ENCODE data around the gene SFTA2.
A peak's percentile ranks its signal among the peaks of the same experiment; 100 is the strongest.

The SFTA2 gene

GRCh38 chr6:30885999-30886896 is 45.7 kb downstream of the SFTA2 start:
- H3K36me3 ChIP-seq (ENCODE audit: control insufficient read depth, insufficient read depth, low read length), result peaks cover 27% of the 10 kb centered on the region
- H3K9me3 ChIP-seq (ENCODE audit: control insufficient read depth, insufficient read depth, low read length), result no peaks in the 10 kb centered on the region
- H3K4me3 ChIP-seq (ENCODE audit: low read depth, low read length), result peak overlapping the region; percentile 88
- no peaks in the 10 kb centered on the region for H3K27me3 ChIP-seq (ENCODE audit: control insufficient read depth, insufficient read depth, low read length)
- H3K4me1 ChIP-seq (ENCODE audit: control insufficient read depth, insufficient read depth, low read length), result peaks cover 32% of the 10 kb centered on the region
- peak overlapping the region; percentile 82 for H3K9ac ChIP-seq (ENCODE audit: low read depth, low read length)

- no peaks in the 10 kb centered on the region for H3K27me3 ChIP-seq (ENCODE audit: control insufficient read depth, insufficient read depth, low read length)
- H3K9ac ChIP-seq (ENCODE audit: low read depth, low read length), result peak overlapping the region; percentile 82
- H3K9me3 ChIP-seq (ENCODE audit: control insufficient read depth, insufficient read depth, low read length), result no peaks in the 10 kb centered on the region
- peaks cover 34% of the 10 kb centered on the region for H3K4me1 ChIP-seq (ENCODE audit: control insufficient read depth, insufficient read depth, low read length)
- H3K4me3 ChIP-seq (ENCODE audit: low read depth, low read length), result peak overlapping the region; percentile 88
- peaks cover 20% of the 10 kb centered on the region for H3K36me3 ChIP-seq (ENCODE audit: control insufficient read depth, insufficient read depth, low read length)
These were observed 46.4 kb downstream of the SFTA2 start for GRCh38 chr6:30885481-30885998.

- peak overlapping the region; percentile 88 for H3K4me3 ChIP-seq (ENCODE audit: low read depth, low read length)
- H3K9me3 ChIP-seq (ENCODE audit: control insufficient read depth, insufficient read depth, low read length), result no peaks in the 10 kb centered on the region
- H3K27me3 ChIP-seq (ENCODE audit: control insufficient read depth, insufficient read depth, low read length), result no peaks in the 10 kb centered on the region
- H3K9ac ChIP-seq (ENCODE audit: low read depth, low read length), result peak overlapping the region; percentile 24
- peaks cover 13% of the 10 kb centered on the region for H3K36me3 ChIP-seq (ENCODE audit: control insufficient read depth, insufficient read depth, low read length)
- peaks cover 36% of the 10 kb centered on the region for H3K4me1 ChIP-seq (ENCODE audit: control insufficient read depth, insufficient read depth, low read length)
These were observed 47.2 kb downstream of the SFTA2 start for GRCh38 chr6:30884521-30885480.

GRCh38 chr6:30883685-30884520 is 48.1 kb downstream of the SFTA2 start, which contains the start of gene DDR1:
DDR1 (plus strand) TSS chr6:30884519; CDS start chr6:30888730, 4,211 bp downstream.
- Histone ChIP-seq H3K4me1 (ENCODE audit: control insufficient read depth, insufficient read depth, low read length) (peaks cover 39% of the 10 kb centered on the region), H3K4me3 (ENCODE audit: low read depth, low read length) (peak within 1 kb of the TSS; percentile 88)

GRCh38 chr6:30882759-30883684 is 48.9 kb downstream of the SFTA2 start:
- Histone ChIP-seq H3K4me1 (ENCODE audit: control insufficient read depth, insufficient read depth, low read length) (peaks cover 39% of the 10 kb centered on the region), H3K36me3 (ENCODE audit: control insufficient read depth, insufficient read depth, low read length) (no peaks in the 10 kb centered on the region), H3K9me3 (ENCODE audit: control insufficient read depth, insufficient read depth, low read length) (no peaks in the 10 kb centered on the region), H3K9ac (ENCODE audit: low read depth, low read length) (peak overlapping the region; percentile 71), H3K4me3 (ENCODE audit: low read depth, low read length) (peak overlapping the region; percentile 88), H3K27me3 (ENCODE audit: control insufficient read depth, insufficient read depth, low read length) (no peaks in the 10 kb centered on the region)

More at GRCh38 chr6:30883685-30884520, 48.1 kb downstream of the SFTA2 start, which contains the start of gene DDR1:
- peaks cover 5% of the 10 kb centered on the region for H3K36me3 ChIP-seq (ENCODE audit: control insufficient read depth, insufficient read depth, low read length)
- H3K9me3 ChIP-seq (ENCODE audit: control insufficient read depth, insufficient read depth, low read length), result no peaks in the 10 kb centered on the region
- peak within 1 kb of the TSS; percentile 71 for H3K9ac ChIP-seq (ENCODE audit: low read depth, low read length)
- H3K27me3 ChIP-seq (ENCODE audit: control insufficient read depth, insufficient read depth, low read length), result no peaks in the 10 kb centered on the region

- Histone ChIP-seq H3K36me3 (ENCODE audit: control insufficient read depth, insufficient read depth, low read length) (no peaks in the 10 kb centered on the region), H3K9me3 (ENCODE audit: control insufficient read depth, insufficient read depth, low read length) (no peaks in the 10 kb centered on the region), H3K4me3 (ENCODE audit: low read depth, low read length) (peak overlapping the region; percentile 88), H3K27me3 (ENCODE audit: control insufficient read depth, insufficient read depth, low read length) (no peaks in the 10 kb centered on the region), H3K4me1 (ENCODE audit: control insufficient read depth, insufficient read depth, low read length) (peaks cover 42% of the 10 kb centered on the region), H3K9ac (ENCODE audit: low read depth, low read length) (peak overlapping the region; percentile 32)
These were observed 49.7 kb downstream of the SFTA2 start for GRCh38 chr6:30882204-30882758.

GRCh38 chr6:30881392-30882203 is 50.4 kb downstream of the SFTA2 start:
- H3K9ac ChIP-seq (ENCODE audit: low read depth, low read length), result peak overlapping the region; percentile 32

More at GRCh38 chr6:30881392-30882203, 50.4 kb downstream of the SFTA2 start:
- peak overlapping the region; percentile 88 for H3K4me3 ChIP-seq (ENCODE audit: low read depth, low read length)
- peaks cover 37% of the 10 kb centered on the region for H3K4me1 ChIP-seq (ENCODE audit: control insufficient read depth, insufficient read depth, low read length)
- no peaks in the 10 kb centered on the region for H3K9me3 ChIP-seq (ENCODE audit: control insufficient read depth, insufficient read depth, low read length)
- no peaks in the 10 kb centered on the region for H3K36me3 ChIP-seq (ENCODE audit: control insufficient read depth, insufficient read depth, low read length)
- H3K27me3 ChIP-seq (ENCODE audit: control insufficient read depth, insufficient read depth, low read length), result no peaks in the 10 kb centered on the region
